Endothelial cell of umbilical vein (primary cell): ENCODE results near the gene PCDH15. TPM values are rescaled to one million over a fixed set of nuclear protein-coding genes. Genes with fewer than 3 reads are reported as not detected.

ENCODE experiments used
- BruUV-seq: library from RNA; stranded (reverse); fragments of 400-500 nt; replicated peaks from 2 replicates; lab custom pipeline; 2021; lab: Mats Ljungman, UMichigan
- CTCF ChIA-PET: fragments of 300-600, 350-600 bp; sonication (Branson Sonifier 250); formaldehyde crosslinking; loops from one replicate; lab custom pipeline; 2021; ENCODE audit warnings: antibody characterized with exemption, inconsistent platforms; lab: Charles Lee
- POLR2A ChIA-PET: fragments of 300-600, 350-600 bp; sonication (Branson Sonifier 250); formaldehyde crosslinking; loops from one replicate; lab custom pipeline; 2021; ENCODE audit warnings: antibody characterized with exemption, inconsistent platforms; lab: Charles Lee
- DNase-seq: peaks from one replicate; pipeline ENCODE4 v3.0.0-alpha.2; 2011; ENCODE audit warnings: low read depth, low spot score
- FAIRE-seq: peaks from 2 replicates; lab custom pipeline; 2011; peaks lifted over from hg19 to GRCh38; lab: Jason Lieb, UNC
- H2AFZ ChIP-seq: 2 replicates; pipeline ENCODE4 v1.6.0; 2012; ENCODE audit warnings: low read depth, low read length, control low read depth, inconsistent platforms
- H3K27ac ChIP-seq: 2 replicates; pipeline ENCODE4 v1.5.1; 2011; ENCODE audit warnings: low read depth, mild to moderate bottlenecking, control low read depth, low read length, moderate library complexity; ENCODE audit not compliant: insufficient read depth
- H3K27me3 ChIP-seq, 2 experiments: 2 replicates each; pipeline versions ENCODE4 v1.6.0 to v1.6.1; 2011; ENCODE audit warnings: low read length in 2 of 2, mixed read lengths in 1 of 2; ENCODE audit not compliant: control insufficient read depth in 2 of 2, insufficient read depth in 2 of 2
- H3K36me3 ChIP-seq, 2 experiments: 2 replicates in 1 of 2; 3 replicates in 1 of 2; pipeline ENCODE4 v1.5.1; 2011; ENCODE audit warnings: low read length in 2 of 2, mild to moderate bottlenecking in 1 of 2, moderate library complexity in 1 of 2; ENCODE audit not compliant: control insufficient read depth in 2 of 2, insufficient read depth in 2 of 2; ENCODE audit errors: extremely low read depth in 1 of 2
- H3K4me1 ChIP-seq: 3 replicates; pipeline ENCODE4 v1.5.1; 2011; ENCODE audit warnings: mild to moderate bottlenecking, low read length; ENCODE audit not compliant: control insufficient read depth, insufficient read depth; ENCODE audit errors: extremely low read depth
- H3K4me2 ChIP-seq: 2 replicates; pipeline ENCODE4 v1.6.1; 2011; ENCODE audit warnings: low read length, control low read depth, mixed read lengths; ENCODE audit not compliant: insufficient read depth
- H3K4me3 ChIP-seq, 3 experiments: fragments of 200-600 bp in 1 of 3; sonication (generic), shearing (Covaris generic) in 1 of 3; replicated peaks in 1 of 3; 2 replicates each; pipeline ENCODE4 v1.5.1; 2011 to 2016; ENCODE audit warnings: control low read depth in 3 of 3, low read length in 3 of 3, mild to moderate bottlenecking in 2 of 3, inconsistent platforms in 1 of 3, low read depth in 1 of 3, moderate library complexity in 1 of 3; ENCODE audit not compliant: insufficient read depth in 1 of 3
- H3K79me2 ChIP-seq: 2 replicates; pipeline ENCODE4 v1.6.0; 2012; ENCODE audit warnings: low read length, inconsistent platforms; ENCODE audit not compliant: control insufficient read depth, insufficient read depth
- H3K9ac ChIP-seq: replicated peaks from 2 replicates; pipeline ENCODE3; 2011; ENCODE audit warnings: low read length, control low read depth; ENCODE audit not compliant: insufficient read depth; ENCODE audit errors: extremely low read depth
- H3K9me1 ChIP-seq: replicated peaks from 3 replicates; pipeline ENCODE4 v1.6.0; 2011; ENCODE audit warnings: mild to moderate bottlenecking, low read length; ENCODE audit not compliant: control insufficient read depth, insufficient read depth; ENCODE audit errors: extremely low read depth
- H3K9me3 ChIP-seq: replicated peaks from 2 replicates; pipeline ENCODE4 v1.5.1; 2012; ENCODE audit warnings: low read length, inconsistent platforms; ENCODE audit not compliant: control insufficient read depth, insufficient read depth
- H4K20me1 ChIP-seq: replicated peaks from 2 replicates; pipeline ENCODE3; 2011; ENCODE audit warnings: mild to moderate bottlenecking, low read length; ENCODE audit not compliant: control insufficient read depth, insufficient read depth; ENCODE audit errors: extremely low read depth
- EZH2 ChIP-seq: IDR thresholded peaks from 2 replicates; pipeline ENCODE4 v1.6.1; 2012; ENCODE audit warnings: borderline replicate concordance, low read depth, mild to moderate bottlenecking, moderate library complexity, low read length, inconsistent platforms; ENCODE audit not compliant: severe bottlenecking
- FOS ChIP-seq: IDR thresholded peaks from 2 replicates; pipeline ENCODE4 v1.6.1; 2011; ENCODE audit warnings: mild to moderate bottlenecking, low read length, moderate library complexity, borderline replicate concordance; ENCODE audit not compliant: insufficient read depth
- GATA2 ChIP-seq: IDR thresholded peaks from 2 replicates; pipeline ENCODE4 v1.7.0; 2011; ENCODE audit warnings: low read depth, mild to moderate bottlenecking, moderate library complexity, mixed read lengths, low read length; ENCODE audit not compliant: insufficient read length, insufficient read depth
- JUN ChIP-seq: IDR thresholded peaks from 2 replicates; pipeline ENCODE4 v1.6.1; 2011; ENCODE audit warnings: borderline replicate concordance, low read depth; ENCODE audit not compliant: insufficient read length, insufficient read depth
- MYC ChIP-seq: IDR thresholded peaks from one replicate; pipeline ENCODE4 v1.6.1; 2011; ENCODE audit warnings: mild to moderate bottlenecking, low read depth, low read length
- POLR2A ChIP-seq: IDR thresholded peaks from 2 replicates; pipeline ENCODE4 v1.6.1; 2012; ENCODE audit warnings: low read depth, mild to moderate bottlenecking, control low read depth, low read length
- POLR2AphosphoS5 ChIP-seq: IDR thresholded peaks from 2 replicates; pipeline ENCODE4 v1.6.1; 2012; ENCODE audit warnings: low read depth, mild to moderate bottlenecking, control low read depth, low read length, moderate library complexity; ENCODE audit not compliant: insufficient read depth
- dilution Hi-C: fragments of 300-500 bp; cut with MboI; formaldehyde crosslinking; loops from one replicate; pipeline ENCODE4 v1.15.0; 2019; ENCODE audit warnings: low sequenced_read_pairs; ENCODE audit not compliant: extremely low pct_ligation_motif_present
- intact Hi-C: fragments of 100-400 bp; cut with micrococcal nuclease; formaldehyde crosslinking; loops from one replicate; pipeline ENCODE4 v1.10.0; 2022
- polyA plus RNA-seq, 4 experiments: library from polyadenylated mRNA; depleted of rRNA in 3 of 4; stranded (reverse) in 3 of 4; unstranded in 1 of 4; fragments of >200 nt; gene quantifications; 2 replicates each; pipeline versions ENCODE4 v1.2.1 to v1.2.3, GENCODE V29; 2011 to 2012; ENCODE audit warnings: missing spikeins in 1 of 4
- total RNA-seq: library from RNA; stranded (reverse); gene quantifications from 2 replicates; pipeline ENCODE4 v1.2.3, GENCODE V29; 2021
- TF ChIP-seq, protein P1 (sequence below): IDR thresholded peaks from 2 replicates; pipeline ENCODE4 v1.6.1; 2011; ENCODE audit not compliant: insufficient read depth, insufficient read length
- TF ChIP-seq, protein P2 (sequence below), 2 donors: IDR thresholded peaks; 1 replicate in 1 of 2; 2 replicates in 1 of 2; pipeline ENCODE4 v1.5.1; 2011; ENCODE audit warnings: low read length in 2 of 2, mild to moderate bottlenecking in 2 of 2, moderate library complexity in 2 of 2, control low read depth in 1 of 2, inconsistent platforms in 1 of 2, low read depth in 1 of 2; ENCODE audit not compliant: insufficient read depth in 1 of 2; ENCODE audit errors: extremely low read depth in 1 of 2

PCDH15 gene
- total and polyA plus RNA-seq, 2 donors (not counting 3 experiments of a cell fraction or from before 2014, with no cell fraction given) = 0.04 TPM; not detected in 1

GRCh38 chr10:53893061-53893460 is 908.0 kb downstream of the PCDH15 start:
- intact Hi-C loops = no loop called here
- TF ChIP-seq, protein P1, sequence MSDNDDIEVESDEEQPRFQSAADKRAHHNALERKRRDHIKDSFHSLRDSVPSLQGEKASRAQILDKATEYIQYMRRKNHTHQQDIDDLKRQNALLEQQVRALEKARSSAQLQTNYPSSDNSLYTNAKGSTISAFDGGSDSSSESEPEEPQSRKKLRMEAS = no peak
- TF ChIP-seq MYC = no peak
- TF ChIP-seq JUN = no peak
- no peak for TF ChIP-seq FOS
- no peaks in the 10 kb centered on the region for H3K36me3 ChIP-seq
- H3K27me3 ChIP-seq = no peaks in the 10 kb centered on the region
- no peaks in the 10 kb centered on the region for H3K79me2 ChIP-seq
- H4K20me1 ChIP-seq = no peaks in the 10 kb centered on the region
- dilution Hi-C loops = no loop called here
- H3K9me1 ChIP-seq = no peaks in the 10 kb centered on the region
- DNase-seq (no peak), FAIRE-seq (no peak)
- no peaks in the 10 kb centered on the region for H3K9me3 ChIP-seq
- H3K4me2 ChIP-seq = no peak overlapping the region
- H3K4me3 ChIP-seq = no peak overlapping the region
- BruUV-seq = no TSS peak
- H3K4me1 ChIP-seq = no peaks in the 10 kb centered on the region
- POLR2A ChIA-PET = no interaction called here
- no peak overlapping the region for H3K9ac ChIP-seq
- H2AFZ ChIP-seq = no peak overlapping the region
- CTCF ChIA-PET = no interaction called here
- no peak overlapping the region for H3K27ac ChIP-seq

DNA sequence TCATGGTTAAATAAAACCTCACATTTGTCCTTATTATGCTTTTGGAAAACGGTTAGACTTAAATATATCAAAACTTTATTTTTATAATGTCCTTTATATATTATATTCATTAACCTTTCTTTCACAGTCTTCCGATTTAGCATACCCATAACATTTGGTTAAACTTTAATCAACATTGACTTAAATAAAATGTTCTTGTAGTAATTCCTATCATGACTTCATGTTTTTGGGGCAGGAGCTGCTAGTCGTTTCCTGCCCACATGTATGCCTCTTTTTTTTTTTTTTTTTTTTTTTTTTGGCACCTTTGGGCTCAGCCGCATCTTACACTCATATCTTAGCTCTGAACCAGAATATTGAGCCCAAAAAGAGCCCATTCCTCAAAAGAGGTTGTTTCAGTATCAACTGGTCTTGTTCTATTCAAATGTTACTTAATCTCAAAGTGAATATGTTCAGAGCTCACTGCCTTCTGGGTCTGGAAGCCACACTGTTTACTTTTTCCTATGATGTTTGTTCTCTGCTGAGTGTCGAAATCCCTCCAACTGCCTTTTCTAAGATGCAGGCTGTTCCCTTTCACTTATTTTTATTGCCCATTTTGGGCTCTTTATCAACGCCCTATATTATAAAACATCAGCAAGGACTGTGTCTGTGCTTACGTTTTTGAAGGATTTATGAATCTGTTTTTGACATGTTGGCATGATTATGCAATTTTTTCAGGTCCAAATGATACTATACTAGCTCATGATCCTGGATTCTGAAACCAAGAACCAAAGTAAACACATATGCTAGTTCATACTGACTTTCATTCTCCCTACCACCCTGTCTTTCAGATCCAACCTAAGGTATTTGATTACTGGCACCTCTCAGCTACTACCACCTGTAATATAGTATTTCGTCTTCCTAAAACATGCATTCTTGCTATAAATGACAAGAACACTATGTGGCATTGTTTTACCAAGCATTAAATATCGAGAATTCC is 914.4 kb downstream of the PCDH15 start:
- Histone ChIP-seq H3K4me3 (no peak overlapping the region), H3K4me2 (no peak overlapping the region), H3K9me3 (no peaks in the 10 kb centered on the region), H3K79me2 (no peaks in the 10 kb centered on the region), H3K27ac (no peak overlapping the region), H3K9ac (no peak overlapping the region), H4K20me1 (no peaks in the 10 kb centered on the region), H3K27me3 (no peaks in the 10 kb centered on the region), H2AFZ (no peak overlapping the region), H3K36me3 (no peaks in the 10 kb centered on the region), H3K9me1 (no peaks in the 10 kb centered on the region), H3K4me1 (no peaks in the 10 kb centered on the region)
- intact Hi-C loops (no loop called here), dilution Hi-C loops (no loop called here)
- ChIA-PET POLR2A (no interaction called here), CTCF (interaction anchor here (0.6 to 1.6 kb wide), 5 partner anchors 10 to 246 kb away, joined by 3 to 4 read pairs (median 3); no protein-coding TSS in a partner anchor)
- no peak for DNase-seq
- FAIRE-seq = no peak
- no TSS peak for BruUV-seq
- TF ChIP-seq, protein P1 = no peak
- TF ChIP-seq, protein P2, sequence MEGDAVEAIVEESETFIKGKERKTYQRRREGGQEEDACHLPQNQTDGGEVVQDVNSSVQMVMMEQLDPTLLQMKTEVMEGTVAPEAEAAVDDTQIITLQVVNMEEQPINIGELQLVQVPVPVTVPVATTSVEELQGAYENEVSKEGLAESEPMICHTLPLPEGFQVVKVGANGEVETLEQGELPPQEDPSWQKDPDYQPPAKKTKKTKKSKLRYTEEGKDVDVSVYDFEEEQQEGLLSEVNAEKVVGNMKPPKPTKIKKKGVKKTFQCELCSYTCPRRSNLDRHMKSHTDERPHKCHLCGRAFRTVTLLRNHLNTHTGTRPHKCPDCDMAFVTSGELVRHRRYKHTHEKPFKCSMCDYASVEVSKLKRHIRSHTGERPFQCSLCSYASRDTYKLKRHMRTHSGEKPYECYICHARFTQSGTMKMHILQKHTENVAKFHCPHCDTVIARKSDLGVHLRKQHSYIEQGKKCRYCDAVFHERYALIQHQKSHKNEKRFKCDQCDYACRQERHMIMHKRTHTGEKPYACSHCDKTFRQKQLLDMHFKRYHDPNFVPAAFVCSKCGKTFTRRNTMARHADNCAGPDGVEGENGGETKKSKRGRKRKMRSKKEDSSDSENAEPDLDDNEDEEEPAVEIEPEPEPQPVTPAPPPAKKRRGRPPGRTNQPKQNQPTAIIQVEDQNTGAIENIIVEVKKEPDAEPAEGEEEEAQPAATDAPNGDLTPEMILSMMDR (IDR thresholded peaks at IDR 0.05; ENCODE audit: extremely low read depth in 1 of 2, insufficient read depth in 1 of 2, low read depth in 1 of 2, low read length in 2 of 2) = no peak
- TF ChIP-seq MYC = no peak
- TF ChIP-seq FOS = no peak
- no peak for TF ChIP-seq POLR2AphosphoS5
- no peak for TF ChIP-seq EZH2
- TF ChIP-seq GATA2 = no peak
- TF ChIP-seq JUN = no peak
- TF ChIP-seq POLR2A = no peak
